ENCODE measurements around the gene HSD11B2. TPM values are rescaled to one million over a fixed set of nuclear protein-coding genes. Genes with fewer than 3 reads are reported as not detected.

The HSD11B2 gene
- total and polyA plus RNA-seq, 2 of the 4 experiments (the other 2 are of a cell fraction), result 0.26 TPM; not detected in 1

- Histone ChIP-seq H2AFZ (replicated peaks; ENCODE audit: low read length, poor library complexity) (no peak overlapping the region), H3K4ac (ENCODE audit: low read depth, low read length) (no peak overlapping the region), H3K9ac (ENCODE audit: low read depth, low read length) (no peak overlapping the region), H3K79me1 (ENCODE audit: low read depth in 1 of 2, low read length in 2 of 2) (no peaks in the 10 kb centered on the region), H3K4me3 (ENCODE audit: insufficient read depth, low read depth, low read length) (no peak overlapping the region), H4K5ac (ENCODE audit: low read depth, low read length) (no peak overlapping the region), H4K91ac (ENCODE audit: insufficient read depth, low read depth, low read length) (no peak overlapping the region), H3K18ac (ENCODE audit: low read depth, low read length) (no peak overlapping the region), H3K27ac (ENCODE audit: insufficient read depth, low read length) (no peak overlapping the region), H4K8ac (ENCODE audit: low read depth in 2 of 2, low read length in 2 of 2) (no peak overlapping the region), H3K9me3 (ENCODE audit: control insufficient read depth, insufficient read depth, low read length) (no peaks in the 10 kb centered on the region), H2BK15ac (ENCODE audit: low read depth, low read length) (no peak overlapping the region), H3K56ac (ENCODE audit: extremely low read depth, insufficient read depth, low read length) (no peak overlapping the region), H2BK120ac (ENCODE audit: low read depth, low read length) (no peak overlapping the region), H4K20me1 (ENCODE audit: insufficient read depth, low read length) (no peaks in the 10 kb centered on the region), H3K9me1 (ENCODE audit: insufficient read depth, low read length) (peaks cover 5% of the 10 kb centered on the region; the same call in 1 of the 2 replicates), H2BK5ac (ENCODE audit: low read depth, low read length, poor library complexity, severe bottlenecking) (no peak overlapping the region), H3K36me3 (ENCODE audit: control insufficient read depth, insufficient read depth, low read length) (no peaks in the 10 kb centered on the region), H2AK5ac (ENCODE audit: low read depth, low read length) (no peak overlapping the region; the same call in 1 of the 2 replicates), H3K4me2 (ENCODE audit: low read depth, low read length) (no peak overlapping the region), H3K14ac (replicated peaks; ENCODE audit: low read depth, low read length) (no peak overlapping the region), H3K27me3 (ENCODE audit: control insufficient read depth, insufficient read depth, low read length) (no peaks in the 10 kb centered on the region), H2BK20ac (ENCODE audit: low read depth, low read length) (no peak overlapping the region), H3K4me1 (ENCODE audit: control insufficient read depth, insufficient read depth, low read length) (peaks cover 16% of the 10 kb centered on the region), H2AK9ac (replicated peaks; ENCODE audit: low read depth, low read length, poor library complexity) (no peak overlapping the region), H3K23ac (ENCODE audit: low read depth, low read length) (no peak overlapping the region)
- ChIA-PET CTCF (no interaction called here), POLR2A (ENCODE audit: unreplicated experiment) (no interaction called here)
- dilution Hi-C loops (cut with HindIII; ENCODE audit: low sequenced_read_pairs, unreplicated experiment) (no loop called here), in situ Hi-C loops (cut with MboI; ENCODE audit: low sequenced_read_pairs) (no loop called here), intact Hi-C loops (cut with micrococcal nuclease) (no loop called here)
- no peak for ATAC-seq (ENCODE audit: low read depth)
- TF ChIP-seq RCOR1 (IDR thresholded peaks at IDR 0.05; ENCODE audit: insufficient replicate concordance, low read length) (no peak), MAFK (IDR thresholded peaks at IDR 0.05; ENCODE audit: low read depth, low read length) (no peak), RFX5 (IDR thresholded peaks at IDR 0.05; ENCODE audit: low read depth, low read length) (no peak), NFE2L2 (IDR thresholded peaks at IDR 0.05; ENCODE audit: low read depth, low read length) (no peak), CEBPB (IDR thresholded peaks at IDR 0.05; ENCODE audit: low read depth, low read length) (no peak), SMC3 (IDR thresholded peaks at IDR 0.05; ENCODE audit: low read depth, low read length) (no peak)
- no TSS peak for BruUV-seq (replicated peaks)
- DNase-seq, result no peak
- WGBS, 2 experiments (ENCODE audit: extremely low coverage in 2 of 2, insufficient read length in 1 of 2), result no CpG with 5 or more reads among the region's 10 CpGs
These were observed 35.8 kb upstream of the HSD11B2 start for GRCh38 chr16:67395105-67395457.

All from IMR-90 (cell line).